BE2C (cell line): ENCODE measurements around the gene XNDC1N.

ENCODE experiments used
- DNase-seq: peaks from one replicate; pipeline ENCODE4 v3.0.0-alpha.2; 2020
- H3K27me3 ChIP-seq: fragments of 250-450 bp; sonication (Bioruptor Pico); 2 replicates; pipeline ENCODE4 v1.5.1; 2020; ENCODE audit warnings: mild to moderate bottlenecking
- H3K36me3 ChIP-seq: fragments of 250-450 bp; sonication (Bioruptor Pico); 2 replicates; pipeline ENCODE4 v1.5.1; 2020; ENCODE audit warnings: mild to moderate bottlenecking
- H3K4me1 ChIP-seq: fragments of 250-450 bp; sonication (Bioruptor Pico); 2 replicates; pipeline ENCODE4 v1.5.1; 2020
- H3K4me3 ChIP-seq: 2 replicates; pipeline ENCODE4 v1.5.1; 2011; ENCODE audit warnings: low read depth, low read length
- H3K9me3 ChIP-seq: fragments of 250-450 bp; sonication (Bioruptor Pico); 2 replicates; pipeline ENCODE4 v1.5.1; 2020
- TF ChIP-seq, protein P1 (sequence below): IDR thresholded peaks from 2 replicates; pipeline ENCODE4 v1.5.1; 2012; ENCODE audit warnings: mild to moderate bottlenecking, low read depth, low read length

Gene XNDC1N

DNA sequence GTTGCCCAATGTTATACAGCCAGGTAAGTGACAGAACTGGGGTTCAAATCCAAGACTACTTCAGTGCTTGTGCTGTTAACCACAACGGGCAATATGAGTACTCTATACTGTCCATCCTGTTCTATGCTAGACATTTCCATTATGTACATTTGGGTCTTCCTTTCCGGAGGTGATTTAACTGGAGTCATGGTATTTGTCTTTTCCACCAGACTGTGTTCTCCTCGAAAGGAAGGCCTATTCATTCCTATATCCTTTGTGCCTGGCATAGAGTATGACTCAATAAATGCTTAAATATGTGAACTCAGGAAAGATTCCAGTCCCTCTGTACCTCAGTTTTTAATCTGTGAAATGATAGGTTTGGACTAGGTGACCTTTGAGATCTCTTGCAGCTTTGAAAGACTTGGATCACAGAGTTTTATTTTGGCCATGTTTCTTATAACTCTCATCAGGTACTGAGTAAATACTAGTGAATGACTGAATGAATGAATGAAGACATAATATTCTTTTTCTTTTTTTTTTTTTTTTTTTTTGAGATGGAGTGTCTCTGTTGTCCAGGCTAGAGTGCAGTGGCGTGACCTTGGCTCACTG lies 7.0 kb upstream of the XNDC1N start:
- Histone ChIP-seq H3K9me3 (no peaks in the 10 kb centered on the region), H3K4me1 (peaks cover 8% of the 10 kb centered on the region), H3K36me3 (peaks cover 4% of the 10 kb centered on the region; the same call in 1 of the 2 replicates), H3K4me3 (no peak overlapping the region), H3K27me3 (no peaks in the 10 kb centered on the region)
- TF ChIP-seq, protein P1, sequence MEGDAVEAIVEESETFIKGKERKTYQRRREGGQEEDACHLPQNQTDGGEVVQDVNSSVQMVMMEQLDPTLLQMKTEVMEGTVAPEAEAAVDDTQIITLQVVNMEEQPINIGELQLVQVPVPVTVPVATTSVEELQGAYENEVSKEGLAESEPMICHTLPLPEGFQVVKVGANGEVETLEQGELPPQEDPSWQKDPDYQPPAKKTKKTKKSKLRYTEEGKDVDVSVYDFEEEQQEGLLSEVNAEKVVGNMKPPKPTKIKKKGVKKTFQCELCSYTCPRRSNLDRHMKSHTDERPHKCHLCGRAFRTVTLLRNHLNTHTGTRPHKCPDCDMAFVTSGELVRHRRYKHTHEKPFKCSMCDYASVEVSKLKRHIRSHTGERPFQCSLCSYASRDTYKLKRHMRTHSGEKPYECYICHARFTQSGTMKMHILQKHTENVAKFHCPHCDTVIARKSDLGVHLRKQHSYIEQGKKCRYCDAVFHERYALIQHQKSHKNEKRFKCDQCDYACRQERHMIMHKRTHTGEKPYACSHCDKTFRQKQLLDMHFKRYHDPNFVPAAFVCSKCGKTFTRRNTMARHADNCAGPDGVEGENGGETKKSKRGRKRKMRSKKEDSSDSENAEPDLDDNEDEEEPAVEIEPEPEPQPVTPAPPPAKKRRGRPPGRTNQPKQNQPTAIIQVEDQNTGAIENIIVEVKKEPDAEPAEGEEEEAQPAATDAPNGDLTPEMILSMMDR, result no peak
- no peak for DNase-seq

DNA sequence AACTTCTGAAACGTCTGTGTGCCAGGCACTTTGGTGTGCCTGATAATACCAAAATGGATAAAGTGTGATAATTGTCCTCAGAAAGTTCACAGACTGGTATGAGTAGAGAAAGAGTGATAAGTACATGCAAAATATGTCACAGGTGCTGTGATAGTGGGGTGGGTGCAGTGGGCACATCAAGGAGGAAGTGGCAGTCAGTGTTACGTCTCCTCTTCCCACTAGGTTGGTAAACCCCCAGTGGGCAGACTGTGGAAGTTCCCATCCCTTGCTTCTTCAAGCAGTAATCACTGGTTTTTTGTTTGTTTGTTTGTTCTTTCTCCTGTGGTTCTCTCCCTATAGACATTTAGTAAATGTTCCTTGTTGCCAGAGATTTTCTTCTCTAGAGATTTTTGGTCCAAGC lies 5.8 kb upstream of the XNDC1N start:
- H3K27me3 ChIP-seq, result no peaks in the 10 kb centered on the region
- peaks cover 8% of the 10 kb centered on the region for H3K4me1 ChIP-seq
- H3K9me3 ChIP-seq, result no peaks in the 10 kb centered on the region
- TF ChIP-seq, protein P1, result 0 out of 2 replicates have a peak, but pooled peaks have one; percentile 12
- DNase-seq, result no peak
- H3K4me3 ChIP-seq, result no peak overlapping the region
- peaks cover 4% of the 10 kb centered on the region; the same call in 1 of the 2 replicates for H3K36me3 ChIP-seq

DNA sequence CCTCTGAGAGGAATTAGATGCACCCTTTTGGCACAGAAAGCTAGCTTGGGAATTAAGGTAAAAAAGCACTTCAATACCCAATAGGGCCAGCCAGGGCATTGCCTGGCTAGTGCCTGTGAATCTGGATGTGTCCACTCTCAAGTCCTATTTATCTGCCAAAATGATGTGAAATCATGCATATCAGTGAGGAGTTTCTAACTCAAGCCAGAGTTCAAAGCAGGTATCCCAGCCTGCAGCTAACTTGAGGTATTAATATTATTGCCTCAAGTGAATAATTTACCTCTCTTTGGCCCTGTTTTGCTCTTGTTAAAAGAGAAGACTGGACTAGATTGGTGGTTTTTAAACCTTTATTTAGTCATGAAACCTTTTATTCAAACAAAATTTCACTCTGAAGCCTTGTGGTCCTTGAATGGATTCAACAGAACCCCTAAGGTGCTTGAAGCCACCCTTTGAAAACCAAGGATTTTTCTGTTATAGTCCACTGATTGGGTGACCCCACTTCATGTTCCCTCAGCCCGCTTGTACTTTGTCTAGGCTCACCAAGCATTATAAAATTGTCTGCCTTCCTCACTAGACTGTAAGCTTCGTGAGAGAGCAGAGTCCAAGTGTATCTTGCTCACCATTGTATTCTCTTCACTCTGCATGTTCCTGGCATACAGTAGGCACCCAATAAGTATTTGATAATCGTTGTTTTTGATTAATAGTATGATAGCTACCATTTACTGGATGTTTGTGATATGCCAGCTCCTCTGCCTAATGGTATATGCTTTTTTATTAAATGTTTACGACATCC lies 4.9 kb upstream of the XNDC1N start:
- peaks cover 8% of the 10 kb centered on the region for H3K4me1 ChIP-seq
- H3K27me3 ChIP-seq, result no peaks in the 10 kb centered on the region
- no peaks in the 10 kb centered on the region for H3K9me3 ChIP-seq
- TF ChIP-seq, protein P1, result no peak
- DNase-seq, result no peak
- no peak overlapping the region for H3K4me3 ChIP-seq
- 0 out of 2 replicates have a peak, but pooled peaks cover 4% of the 10 kb centered on the region for H3K36me3 ChIP-seq

DNA sequence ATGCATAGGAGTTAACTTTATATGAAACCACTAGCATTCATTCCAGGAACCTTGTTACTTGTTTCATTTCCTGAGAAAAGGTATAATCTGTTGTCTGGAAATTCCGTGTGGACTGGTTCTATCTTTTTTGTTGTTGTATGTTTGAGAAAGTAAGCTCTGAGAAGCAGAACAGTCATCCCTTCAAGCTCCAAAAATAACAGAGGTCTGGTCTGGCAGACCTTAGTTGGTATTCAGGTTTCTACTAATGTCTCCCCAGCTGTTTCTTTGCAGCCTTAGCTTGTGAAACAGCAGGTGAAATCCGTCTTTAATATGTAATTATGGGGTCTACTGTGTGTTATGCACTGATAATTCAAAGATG lies 2.8 kb upstream of the XNDC1N start:
- H3K27me3 ChIP-seq, result no peaks in the 10 kb centered on the region
- H3K4me1 ChIP-seq, result no peaks in the 10 kb centered on the region
- TF ChIP-seq, protein P1, result no peak
- no peak overlapping the region for H3K4me3 ChIP-seq
- H3K9me3 ChIP-seq, result no peaks in the 10 kb centered on the region
- DNase-seq, result no peak
- H3K36me3 ChIP-seq, result peaks cover 6% of the 10 kb centered on the region; the same call in 1 of the 2 replicates

DNA sequence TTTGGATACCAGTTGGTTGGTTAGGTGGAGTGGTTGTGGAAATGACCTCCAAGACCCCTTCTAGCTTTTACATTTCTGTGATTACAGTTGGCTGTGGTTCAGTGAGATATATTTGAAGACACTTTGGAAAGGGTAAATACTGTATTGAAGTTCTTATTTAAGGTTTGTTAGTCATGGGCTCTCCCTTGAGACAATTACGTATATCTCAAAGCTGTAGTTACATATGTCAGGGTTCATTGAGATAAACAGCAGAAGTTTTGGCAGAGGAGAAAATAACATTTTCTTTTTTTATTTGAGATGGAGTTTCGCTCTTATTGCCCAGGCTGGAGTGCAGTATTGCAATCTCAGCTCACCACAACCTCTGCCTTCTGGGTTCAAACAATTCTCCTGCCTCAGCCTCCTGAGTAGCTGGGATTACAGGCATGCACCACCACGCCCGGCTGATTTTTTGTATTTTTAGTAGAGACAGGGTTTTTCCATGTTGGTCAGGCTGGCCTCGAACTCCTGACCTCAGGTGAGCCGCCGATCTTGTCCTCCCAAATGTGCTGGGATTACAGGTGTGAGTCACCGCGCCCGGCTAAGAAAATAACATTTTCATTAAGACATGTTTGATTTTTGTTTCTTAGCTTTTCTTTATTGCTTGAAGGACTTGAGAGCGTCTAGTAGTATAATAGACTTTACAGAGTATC lies 2.3 kb upstream of the XNDC1N start:
- no peak overlapping the region; the same call in 1 of the 2 replicates for H3K4me3 ChIP-seq
- H3K4me1 ChIP-seq, result no peaks in the 10 kb centered on the region
- DNase-seq, result no peak
- H3K36me3 ChIP-seq, result peaks cover 7% of the 10 kb centered on the region; the same call in 1 of the 2 replicates
- H3K9me3 ChIP-seq, result no peaks in the 10 kb centered on the region
- TF ChIP-seq, protein P1, result no peak
- H3K27me3 ChIP-seq, result no peaks in the 10 kb centered on the region

DNA sequence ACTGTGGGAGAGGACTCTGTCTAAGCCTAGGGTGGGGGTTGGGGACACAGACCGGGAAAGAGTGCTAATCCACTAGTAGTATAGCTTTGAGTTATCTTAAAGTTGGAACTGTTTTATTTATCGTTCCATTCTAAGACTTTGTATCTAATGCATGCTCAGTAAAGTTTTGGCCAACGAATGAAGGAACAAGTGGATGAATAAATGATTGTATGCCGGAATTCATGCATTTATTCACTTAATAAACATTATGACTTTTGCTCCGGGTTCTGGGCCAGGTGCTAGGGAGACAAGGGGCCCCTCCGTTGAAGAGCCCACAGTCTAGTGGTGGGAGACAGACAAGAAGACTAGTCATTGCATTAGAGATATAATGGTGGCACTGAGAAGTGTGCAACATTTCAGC lies 1.1 kb upstream of the XNDC1N start:
- TF ChIP-seq, protein P1, result no peak
- DNase-seq, result no peak
- Histone ChIP-seq H3K27me3 (no peaks in the 10 kb centered on the region), H3K9me3 (no peaks in the 10 kb centered on the region), H3K4me3 (peak overlapping the region; percentile 93), H3K4me1 (no peaks in the 10 kb centered on the region), H3K36me3 (peaks cover 3% of the 10 kb centered on the region; the same call in 1 of the 2 replicates)
